GM21447 (cell line): Measurements from ENCODE around the gene CST11.

ENCODE experiments used
- ATAC-seq: cut with Tn5 transposase; IDR thresholded peaks from one replicate; pipeline ENCODE4 v1.9.1; 2021; ENCODE audit not compliant: unreplicated experiment

The CST11 gene

GRCh38 chr20:23420943-23421931, 31.4 kb downstream of the CST11 start, which contains the start of gene NAPB:
Gene NAPB, minus strand, starts transcription at chr20:23421488. Its CDS starts 86 bp downstream, at chr20:23421402.
- ATAC-seq, result peak; percentile 94

- ATAC-seq, result no peak
Measured at GRCh38 chr20:23419995-23420901, 32.4 kb downstream of the CST11 start.

- no peak for ATAC-seq
Measured at GRCh38 chr20:23419657-23419994, 33.0 kb downstream of the CST11 start.

DNA sequence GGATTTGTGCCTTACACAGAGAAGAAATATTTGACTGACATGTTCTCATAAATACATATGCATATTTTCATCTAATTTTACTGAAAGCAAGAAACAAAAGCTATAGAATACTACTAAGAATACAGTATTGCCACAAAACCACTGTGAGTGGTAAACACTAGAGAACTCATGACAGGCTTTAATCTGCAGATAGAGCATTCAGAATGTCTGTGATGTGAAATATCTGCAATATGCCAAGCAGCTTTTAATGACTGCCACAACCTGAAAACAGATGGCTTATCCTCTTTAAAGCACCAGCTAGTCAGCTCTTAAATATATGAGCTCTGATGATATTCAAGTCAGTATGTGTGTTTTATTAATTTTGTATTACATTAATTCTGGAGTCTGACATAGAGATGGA, 34.8 kb downstream of the CST11 start:
- no peak for ATAC-seq

GRCh38 chr20:23415959-23416583, 36.6 kb downstream of the CST11 start:
- ATAC-seq, result no peak

DNA sequence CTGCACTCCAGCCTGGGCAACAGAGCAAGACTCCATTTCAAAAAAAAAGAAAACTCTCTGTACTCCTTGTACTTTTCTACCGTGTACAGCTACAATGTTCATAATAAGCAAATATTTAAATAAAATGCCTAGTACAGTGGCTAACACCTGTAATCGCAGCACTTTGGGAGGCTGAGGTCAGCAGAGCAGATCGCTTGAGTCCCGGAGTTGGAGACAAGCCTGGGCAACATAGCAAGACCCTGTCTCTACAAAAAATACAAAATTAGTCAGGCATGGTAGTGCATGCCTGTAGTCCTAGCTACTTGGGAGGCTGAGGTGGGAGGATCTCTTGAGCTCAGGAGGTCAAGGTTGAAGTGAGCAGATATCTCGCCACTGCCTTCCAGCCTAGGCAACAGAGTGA, 37.1 kb downstream of the CST11 start:
- ATAC-seq, result no peak

DNA sequence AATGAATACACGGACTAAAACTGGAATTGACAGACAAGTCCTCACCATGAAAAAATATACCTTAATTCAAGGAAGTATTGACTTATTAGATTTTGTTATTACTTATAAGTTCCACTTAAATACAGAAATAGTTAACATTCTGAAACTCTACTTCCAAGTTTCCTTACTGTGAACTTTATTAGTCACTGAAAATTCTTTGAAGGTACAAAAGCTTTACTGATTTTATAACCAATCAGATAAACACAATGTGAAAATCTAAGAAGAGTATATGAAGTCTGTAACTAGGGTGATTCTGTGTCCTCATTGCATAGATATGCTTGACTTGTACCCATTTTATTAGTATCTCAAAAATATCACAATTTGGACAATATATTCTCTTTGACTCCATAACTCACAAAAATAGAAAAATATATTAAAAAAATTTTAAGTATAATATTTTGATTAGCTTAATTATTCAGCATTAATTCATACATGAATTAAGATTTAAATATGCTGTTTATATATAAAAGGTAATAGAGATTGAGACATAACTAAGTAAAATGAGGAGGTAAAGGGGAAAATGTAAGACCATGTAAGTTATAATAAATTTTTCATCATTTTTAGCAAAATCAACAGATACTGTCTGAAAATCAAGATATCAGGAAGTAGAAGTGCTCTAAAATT, 38.0 kb downstream of the CST11 start:
- no peak for ATAC-seq

GRCh38 chr20:23413862-23414422, 38.7 kb downstream of the CST11 start:
- ATAC-seq, result no peak

- no peak for ATAC-seq
Measured at GRCh38 chr20:23412026-23412425, 40.6 kb downstream of the CST11 start.

GRCh38 chr20:23410916-23411695, 41.6 kb downstream of the CST11 start:
- no peak for ATAC-seq

GRCh38 chr20:23409800-23410199, 42.9 kb downstream of the CST11 start:
- no peak for ATAC-seq

DNA sequence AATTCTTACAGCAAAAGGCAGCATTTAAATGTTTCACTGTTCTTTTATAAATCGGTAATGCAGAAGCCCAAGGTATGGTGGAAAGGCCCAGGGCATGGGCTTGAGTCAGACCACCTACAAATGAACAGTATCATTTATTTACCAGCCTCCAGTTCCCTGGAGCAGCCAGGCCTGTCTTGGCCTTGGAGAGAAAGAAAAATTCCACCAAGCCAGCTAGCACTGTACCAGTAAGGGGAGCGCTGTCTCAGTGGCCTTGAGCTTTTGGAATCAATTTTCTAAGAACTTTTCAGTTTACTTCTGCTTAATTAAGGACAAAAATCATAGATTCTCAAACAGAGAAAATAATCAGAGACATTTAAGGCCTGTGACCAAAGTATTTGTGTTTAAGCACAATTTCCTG, 43.7 kb downstream of the CST11 start:
- no peak for ATAC-seq

DNA sequence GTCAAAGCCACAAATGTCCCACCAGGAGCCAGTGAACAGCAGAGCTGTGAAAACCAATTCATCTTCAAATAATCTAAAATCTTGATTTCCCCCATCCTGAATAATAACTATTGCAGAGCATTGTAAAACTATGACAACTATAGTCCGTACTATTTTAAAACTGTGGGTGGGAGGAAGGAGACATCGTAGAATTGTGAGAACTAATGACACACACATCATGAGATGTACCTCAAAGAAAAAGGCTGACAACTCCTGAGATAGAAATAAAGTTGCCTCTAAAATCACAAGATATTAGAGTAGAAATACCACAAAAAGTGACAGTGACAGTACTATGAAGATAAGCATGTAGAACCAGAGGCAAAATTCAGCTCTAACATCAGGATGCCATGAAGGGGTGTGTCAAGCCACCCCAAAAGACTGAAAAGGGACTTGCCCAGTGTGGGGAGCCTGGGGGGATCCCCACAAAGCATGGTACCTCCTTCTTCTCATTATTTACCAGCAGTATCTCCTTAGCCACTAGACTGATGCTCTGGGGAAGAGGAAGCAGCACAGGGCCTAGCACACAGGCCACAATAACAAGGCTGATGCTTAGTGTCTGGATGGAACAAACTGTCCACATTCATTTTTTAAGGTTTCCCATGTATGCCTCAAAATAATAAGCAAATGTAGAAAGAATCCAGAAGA, 44.8 kb downstream of the CST11 start:
- ATAC-seq, result peak; percentile 84

DNA sequence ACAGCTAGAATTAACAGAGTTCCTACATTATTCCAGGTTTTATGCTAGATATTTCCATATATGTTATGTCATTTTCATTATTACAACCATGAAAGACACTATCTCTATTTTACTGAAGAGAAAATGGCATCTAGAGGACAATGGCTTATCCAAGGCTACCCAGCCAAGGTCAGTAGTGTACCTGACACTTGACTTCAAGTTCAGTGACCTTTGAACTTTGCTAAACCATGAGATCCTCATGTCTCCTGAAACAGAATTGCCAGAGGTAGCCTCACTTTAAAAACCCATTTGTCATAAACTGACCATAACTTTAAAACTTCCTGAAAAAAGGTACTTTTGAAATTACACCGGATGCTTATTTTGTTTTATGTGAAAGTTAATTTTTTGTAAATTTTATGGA, 45.8 kb downstream of the CST11 start:
- ATAC-seq, result no peak

DNA sequence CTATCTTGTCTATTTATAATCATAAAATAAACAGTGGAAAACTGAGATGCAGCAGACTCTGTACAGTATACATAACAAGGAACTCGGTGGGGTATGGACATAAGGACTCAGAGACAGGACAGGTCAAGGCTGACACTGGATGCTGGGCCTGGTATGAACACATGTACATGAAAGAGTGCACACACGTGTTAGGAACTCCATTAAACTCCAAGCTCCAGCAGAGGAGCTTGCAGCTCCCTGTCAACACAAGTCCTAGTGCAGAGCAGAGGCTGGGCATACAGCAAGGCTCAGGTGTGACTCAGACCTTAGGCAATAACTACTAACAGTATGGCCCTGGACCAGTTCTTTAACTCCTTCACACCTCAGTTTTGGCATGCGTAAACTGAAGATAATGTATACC, 48.5 kb downstream of the CST11 start:
- ATAC-seq, result no peak

DNA sequence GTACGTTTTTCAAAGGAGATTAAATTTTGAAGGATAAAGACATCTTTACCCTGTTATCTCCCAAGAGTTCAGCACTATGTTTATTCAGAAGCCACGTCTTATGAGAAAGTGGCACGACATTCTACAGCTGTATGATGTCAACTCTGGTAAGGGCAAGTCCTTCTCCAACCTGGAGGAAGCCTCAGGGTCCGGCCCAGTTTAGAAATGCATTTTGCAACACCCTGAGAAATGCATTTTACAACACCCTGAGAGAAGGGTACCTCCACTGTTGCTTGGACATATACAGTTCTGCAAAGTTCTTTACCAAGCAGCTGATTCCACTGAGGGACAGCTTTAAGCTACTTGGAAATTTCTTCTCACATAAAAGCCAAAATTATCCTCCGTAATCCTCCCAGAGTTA, 48.9 kb downstream of the CST11 start:
- no peak for ATAC-seq

GRCh38 chr20:23401051-23401450, 51.6 kb downstream of the CST11 start:
- no peak for ATAC-seq
